ENCODE measurements around the gene ALG1. TPM values are rescaled to one million over a fixed set of nuclear protein-coding genes. Genes with fewer than 3 reads are reported as not detected.

ALG1 gene
- polyA plus RNA-seq, 2 of the 4 experiments (the other 2 are of a cell fraction): 30.9 to 33.4 TPM

DNA sequence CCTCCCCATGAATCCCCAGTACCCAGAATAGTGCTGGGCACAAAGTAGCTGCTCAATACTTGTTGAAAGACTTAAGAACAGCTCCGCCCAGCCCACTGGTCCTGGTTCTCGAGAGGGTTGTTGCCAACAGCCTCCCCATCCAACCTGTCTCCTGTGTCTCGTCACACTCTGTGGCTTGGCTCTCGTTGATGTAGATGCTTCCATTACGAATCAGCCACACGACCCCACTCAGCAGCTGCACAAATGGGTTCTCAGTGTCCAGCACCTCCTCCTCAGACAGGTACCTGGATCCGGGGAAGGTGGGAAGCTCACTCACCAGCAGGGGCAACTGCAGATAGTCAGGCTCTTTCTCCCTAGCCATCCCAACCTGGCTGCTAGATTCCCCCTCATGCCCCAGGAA lies 40.0 kb upstream of the ALG1 start:
- DNase-seq (ENCODE audit: low read depth in 1 of 2, low spot score in 1 of 2): no peak
- ChIA-PET CTCF (interaction anchor here (0.8 to 1.7 kb wide), 4 partner anchors 12 to 482 kb away, joined by 3 to 4 read pairs (median 4); no protein-coding TSS in a partner anchor), POLR2A (no interaction called here)
- TF ChIP-seq EHF (CRISPR knock-in tag; IDR thresholded peaks at IDR 0.05) (no peak), FOSL2 (IDR thresholded peaks at IDR 0.05) (no peak), FOSL2 (CRISPR knock-in tag; IDR thresholded peaks at IDR 0.05) (no peak), RFX5 (IDR thresholded peaks at IDR 0.05) (no peak), CHD2 (IDR thresholded peaks at IDR 0.05; ENCODE audit: low read length, partially characterized antibody) (no peak), POLR2A (IDR thresholded peaks at IDR 0.05; ENCODE audit: low read length) (no peak), HOXB5 (CRISPR knock-in tag; IDR thresholded peaks at IDR 0.05) (no peak), HDAC2 (IDR thresholded peaks at IDR 0.05) (no peak), SMC3 (IDR thresholded peaks at IDR 0.05) (no peak), HOXB13 (CRISPR knock-in tag; IDR thresholded peaks at IDR 0.05; ENCODE audit: low read depth) (no peak), NR3C1 (IDR thresholded peaks at IDR 0.05) (no peak)
- TF ChIP-seq, protein P1, sequence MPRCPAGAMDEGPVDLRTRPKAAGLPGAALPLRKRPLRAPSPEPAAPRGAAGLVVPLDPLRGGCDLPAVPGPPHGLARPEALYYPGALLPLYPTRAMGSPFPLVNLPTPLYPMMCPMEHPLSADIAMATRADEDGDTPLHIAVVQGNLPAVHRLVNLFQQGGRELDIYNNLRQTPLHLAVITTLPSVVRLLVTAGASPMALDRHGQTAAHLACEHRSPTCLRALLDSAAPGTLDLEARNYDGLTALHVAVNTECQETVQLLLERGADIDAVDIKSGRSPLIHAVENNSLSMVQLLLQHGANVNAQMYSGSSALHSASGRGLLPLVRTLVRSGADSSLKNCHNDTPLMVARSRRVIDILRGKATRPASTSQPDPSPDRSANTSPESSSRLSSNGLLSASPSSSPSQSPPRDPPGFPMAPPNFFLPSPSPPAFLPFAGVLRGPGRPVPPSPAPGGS (IDR thresholded peaks at IDR 0.05): no peak
- TF ChIP-seq, protein P2, sequence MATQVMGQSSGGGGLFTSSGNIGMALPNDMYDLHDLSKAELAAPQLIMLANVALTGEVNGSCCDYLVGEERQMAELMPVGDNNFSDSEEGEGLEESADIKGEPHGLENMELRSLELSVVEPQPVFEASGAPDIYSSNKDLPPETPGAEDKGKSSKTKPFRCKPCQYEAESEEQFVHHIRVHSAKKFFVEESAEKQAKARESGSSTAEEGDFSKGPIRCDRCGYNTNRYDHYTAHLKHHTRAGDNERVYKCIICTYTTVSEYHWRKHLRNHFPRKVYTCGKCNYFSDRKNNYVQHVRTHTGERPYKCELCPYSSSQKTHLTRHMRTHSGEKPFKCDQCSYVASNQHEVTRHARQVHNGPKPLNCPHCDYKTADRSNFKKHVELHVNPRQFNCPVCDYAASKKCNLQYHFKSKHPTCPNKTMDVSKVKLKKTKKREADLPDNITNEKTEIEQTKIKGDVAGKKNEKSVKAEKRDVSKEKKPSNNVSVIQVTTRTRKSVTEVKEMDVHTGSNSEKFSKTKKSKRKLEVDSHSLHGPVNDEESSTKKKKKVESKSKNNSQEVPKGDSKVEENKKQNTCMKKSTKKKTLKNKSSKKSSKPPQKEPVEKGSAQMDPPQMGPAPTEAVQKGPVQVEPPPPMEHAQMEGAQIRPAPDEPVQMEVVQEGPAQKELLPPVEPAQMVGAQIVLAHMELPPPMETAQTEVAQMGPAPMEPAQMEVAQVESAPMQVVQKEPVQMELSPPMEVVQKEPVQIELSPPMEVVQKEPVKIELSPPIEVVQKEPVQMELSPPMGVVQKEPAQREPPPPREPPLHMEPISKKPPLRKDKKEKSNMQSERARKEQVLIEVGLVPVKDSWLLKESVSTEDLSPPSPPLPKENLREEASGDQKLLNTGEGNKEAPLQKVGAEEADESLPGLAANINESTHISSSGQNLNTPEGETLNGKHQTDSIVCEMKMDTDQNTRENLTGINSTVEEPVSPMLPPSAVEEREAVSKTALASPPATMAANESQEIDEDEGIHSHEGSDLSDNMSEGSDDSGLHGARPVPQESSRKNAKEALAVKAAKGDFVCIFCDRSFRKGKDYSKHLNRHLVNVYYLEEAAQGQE (IDR thresholded peaks at IDR 0.05): no peak
- 77% methylated on average over 7 of the region's 7 CpGs for WGBS (ENCODE audit: missing lambda C conversion rate)
- H3K4me1 ChIP-seq: peaks cover 11% of the 10 kb centered on the region
- no peak overlapping the region for H3K4me2 ChIP-seq
- H3K9me3 ChIP-seq: no peaks in the 10 kb centered on the region
- ATAC-seq: no peak
- no peak for FAIRE-seq
- no peak overlapping the region for H3K4me3 ChIP-seq
- H3K27ac ChIP-seq: no peak overlapping the region

DNA sequence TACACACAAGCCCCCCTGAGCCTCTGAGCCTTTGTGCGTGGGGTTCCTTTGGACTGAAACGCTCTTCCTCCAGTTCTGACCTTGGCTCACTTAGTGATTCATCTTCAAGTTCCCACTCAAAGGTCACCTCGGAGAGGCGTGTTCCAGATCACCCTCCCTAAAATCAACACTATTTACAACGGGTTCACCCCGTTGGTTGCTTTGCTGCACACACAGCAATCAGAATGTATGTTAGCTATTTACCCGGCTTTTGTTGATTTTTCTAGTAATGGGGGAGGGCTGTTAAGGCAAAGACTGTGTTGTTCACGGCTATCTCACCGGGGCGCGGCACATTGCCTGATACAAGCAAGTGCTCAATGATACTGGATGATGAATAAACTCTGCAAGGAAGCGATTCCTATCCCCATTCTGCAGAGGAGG lies 38.9 kb upstream of the ALG1 start:
- POLR2A ChIA-PET: no interaction called here
- H3K4me3 ChIP-seq: peak overlapping the region; percentile 92
- FAIRE-seq: no peak
- TF ChIP-seq, protein P3, sequence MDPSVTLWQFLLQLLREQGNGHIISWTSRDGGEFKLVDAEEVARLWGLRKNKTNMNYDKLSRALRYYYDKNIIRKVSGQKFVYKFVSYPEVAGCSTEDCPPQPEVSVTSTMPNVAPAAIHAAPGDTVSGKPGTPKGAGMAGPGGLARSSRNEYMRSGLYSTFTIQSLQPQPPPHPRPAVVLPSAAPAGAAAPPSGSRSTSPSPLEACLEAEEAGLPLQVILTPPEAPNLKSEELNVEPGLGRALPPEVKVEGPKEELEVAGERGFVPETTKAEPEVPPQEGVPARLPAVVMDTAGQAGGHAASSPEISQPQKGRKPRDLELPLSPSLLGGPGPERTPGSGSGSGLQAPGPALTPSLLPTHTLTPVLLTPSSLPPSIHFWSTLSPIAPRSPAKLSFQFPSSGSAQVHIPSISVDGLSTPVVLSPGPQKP (IDR thresholded peaks at IDR 0.05; ENCODE audit: low read depth, low read length): no peak
- H3K4me2 ChIP-seq: peak overlapping the region; percentile 85
- H3K4me1 ChIP-seq: peaks cover 11% of the 10 kb centered on the region
- H3K27ac ChIP-seq: peak overlapping the region; percentile 79 to 89; a peak in 5 of 6 replicates
- CTCF ChIA-PET: interaction anchor here (1.7 to 2.5 kb wide), 2 partner anchors 8 to 24 kb away, joined by 4 to 12 read pairs; no protein-coding TSS in a partner anchor
- WGBS (ENCODE audit: missing lambda C conversion rate): 23% methylated on average over 12 of the region's 12 CpGs
- peak in 1 of 2 experiments; percentile 9; a peak in 1 of 6 replicates for ATAC-seq
- H3K9me3 ChIP-seq: no peaks in the 10 kb centered on the region
- no peak for DNase-seq (ENCODE audit: low read depth in 1 of 2, low spot score in 1 of 2)

DNA sequence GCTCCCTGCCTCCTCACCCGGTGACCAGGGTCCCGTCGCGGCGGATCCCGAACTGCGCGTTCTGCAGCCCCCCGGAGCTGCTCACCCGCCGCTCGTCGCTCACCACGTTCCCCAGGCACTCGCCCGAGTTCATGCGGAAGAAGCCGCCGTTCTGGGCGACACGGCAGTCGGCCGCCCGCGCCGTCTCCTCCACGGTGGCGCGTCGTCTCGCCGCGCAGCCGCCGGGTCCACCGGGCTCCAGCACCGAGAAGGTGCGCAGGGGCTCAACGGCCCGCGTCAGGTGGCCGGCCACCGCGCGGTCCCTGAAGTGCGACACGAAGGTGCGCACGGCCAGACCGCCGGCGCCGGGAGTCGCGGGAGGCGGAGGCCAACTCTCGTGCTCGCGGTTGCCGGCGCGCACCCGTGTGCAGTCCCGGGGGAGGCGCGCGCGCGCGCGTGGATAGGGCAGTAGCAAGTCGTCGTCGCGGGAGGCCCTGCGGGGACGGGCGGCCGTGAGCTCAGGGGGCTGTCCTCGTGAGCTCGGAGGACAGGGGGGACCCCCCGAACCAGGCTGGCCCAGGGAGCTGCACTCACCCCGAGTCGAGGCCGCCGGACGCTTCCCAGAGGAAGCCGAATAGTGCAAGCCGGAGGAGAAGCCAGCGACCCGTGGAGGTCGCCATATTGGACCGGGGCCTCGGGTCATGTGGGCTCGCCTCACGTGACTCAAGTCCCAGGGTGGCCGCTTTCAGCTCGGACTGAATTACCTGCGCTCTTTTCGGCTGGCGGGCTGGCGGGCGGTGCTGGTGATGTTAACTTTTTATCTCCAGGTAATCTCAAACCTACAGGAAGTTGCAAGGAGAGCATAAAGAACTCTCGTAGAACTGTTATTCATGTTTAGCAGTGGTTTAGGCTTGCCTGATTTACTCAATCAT lies 38.1 kb upstream of the ALG1 start, which contains the start of gene NAGPA:
NAGPA (minus strand) TSS at position 680 of the 911 bp plus-strand sequence; CDS start at position 659, 21 bp downstream.
- Histone ChIP-seq H3K4me3 (peak within 1 kb of the TSS; percentile 92), H3K4me2 (peak within 1 kb of the TSS; percentile 85), H3K4me1 (peaks cover 11% of the 10 kb centered on the region), H3K9me3 (no peaks in the 10 kb centered on the region), H3K27ac (peak within 1 kb of the TSS; percentile 79 to 89)
- DNase-seq (ENCODE audit: low read depth in 1 of 2, low spot score in 1 of 2) (peak; percentile 87 to 89), ATAC-seq (peak; percentile 91 to 92), FAIRE-seq (no peak)
- 2% methylated on average over 17 of the region's 104 CpGs for WGBS (ENCODE audit: missing lambda C conversion rate)
- POLR2A ChIA-PET: interaction anchor here (0.8 to 1.3 kb wide), 2 partner anchors 9 to 13 kb away, joined by 3 to 5 read pairs; no protein-coding TSS in a partner anchor
- CTCF ChIA-PET: interaction anchor here (0.5 to 2.5 kb wide), 4 partner anchors 9 to 1411 kb away, joined by 3 to 12 read pairs (median 4); no protein-coding TSS in a partner anchor
- TF ChIP-seq, protein P4, sequence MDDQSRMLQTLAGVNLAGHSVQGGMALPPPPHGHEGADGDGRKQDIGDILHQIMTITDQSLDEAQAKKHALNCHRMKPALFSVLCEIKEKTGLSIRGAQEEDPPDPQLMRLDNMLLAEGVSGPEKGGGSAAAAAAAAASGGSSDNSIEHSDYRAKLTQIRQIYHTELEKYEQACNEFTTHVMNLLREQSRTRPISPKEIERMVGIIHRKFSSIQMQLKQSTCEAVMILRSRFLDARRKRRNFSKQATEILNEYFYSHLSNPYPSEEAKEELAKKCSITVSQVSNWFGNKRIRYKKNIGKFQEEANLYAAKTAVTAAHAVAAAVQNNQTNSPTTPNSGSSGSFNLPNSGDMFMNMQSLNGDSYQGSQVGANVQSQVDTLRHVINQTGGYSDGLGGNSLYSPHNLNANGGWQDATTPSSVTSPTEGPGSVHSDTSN (IDR thresholded peaks at IDR 0.05): peak; percentile 75; the same call in 1 of the 2 replicates
- TF ChIP-seq CEBPB (IDR thresholded peaks at IDR 0.05) (peak in 1 of 2 experiments; percentile 3; a peak in 1 of 4 replicates), KDM5A (IDR thresholded peaks at IDR 0.05) (peak; percentile 100), HOXB5 (CRISPR knock-in tag; IDR thresholded peaks at IDR 0.05) (0 out of 2 replicates have a peak, but pooled peaks have one; percentile 44), MAZ (IDR thresholded peaks at IDR 0.05; ENCODE audit: borderline replicate concordance, low read depth, low read length) (no peak), HDAC2 (IDR thresholded peaks at IDR 0.05) (peak; percentile 98), JUN (IDR thresholded peaks at IDR 0.05) (peak in 1 of 2 experiments; percentile 63; a peak in 2 of 5 replicates)
- TF ChIP-seq, protein P2 (IDR thresholded peaks at IDR 0.05): peak; percentile 49
